ENCODE data around the gene CALB2. TPM values are rescaled to one million over a fixed set of nuclear protein-coding genes. Genes with fewer than 3 reads are reported as not detected.

The CALB2 gene
- total RNA-seq, 1 donor from 2014 or later = 1.6 TPM

- TF ChIP-seq CTCF (IDR thresholded peaks at IDR 0.05) = no peak
- H3K27me3 ChIP-seq (ENCODE audit: low read depth) = peaks cover 17% of the 10 kb centered on the region
- H3K36me3 ChIP-seq = no peaks in the 10 kb centered on the region
- intact Hi-C loops (cut with DNase I) = no loop called here
- H3K4me3 ChIP-seq = no peak overlapping the region
- no peaks in the 10 kb centered on the region for H3K4me1 ChIP-seq
- no peaks in the 10 kb centered on the region for H3K9me3 ChIP-seq
- no peak for ATAC-seq
- no peak for DNase-seq
- no peak overlapping the region for H3K27ac ChIP-seq
These were observed 72.2 kb downstream of the CALB2 start for GRCh38 chr16:71430744-71431143.

- ATAC-seq = no peak
- no peak for TF ChIP-seq CTCF (IDR thresholded peaks at IDR 0.05)
- H3K4me1 ChIP-seq = no peaks in the 10 kb centered on the region
These were observed 72.7 kb downstream of the CALB2 start for GRCh38 chr16:71431176-71431575.

GRCh38 chr16:71431991-71432390 is 73.5 kb downstream of the CALB2 start:
- no peak for DNase-seq
- intact Hi-C loops (cut with DNase I) = no loop called here
- no peak for ATAC-seq

More at GRCh38 chr16:71431176-71431575, 72.7 kb downstream of the CALB2 start:
- intact Hi-C loops (cut with DNase I) = no loop called here
- H3K27me3 ChIP-seq (ENCODE audit: low read depth) = peaks cover 13% of the 10 kb centered on the region
- no peaks in the 10 kb centered on the region for H3K36me3 ChIP-seq
- H3K27ac ChIP-seq = no peak overlapping the region
- no peak for DNase-seq
- no peaks in the 10 kb centered on the region for H3K9me3 ChIP-seq
- H3K4me3 ChIP-seq = no peak overlapping the region

GRCh38 chr16:71432906-71433305 is 74.4 kb downstream of the CALB2 start:
- intact Hi-C loops (cut with DNase I) = no loop called here

More at GRCh38 chr16:71431991-71432390, 73.5 kb downstream of the CALB2 start:
- Histone ChIP-seq H3K4me3 (no peak overlapping the region), H3K27ac (no peak overlapping the region), H3K9me3 (no peaks in the 10 kb centered on the region), H3K4me1 (no peaks in the 10 kb centered on the region), H3K36me3 (no peaks in the 10 kb centered on the region), H3K27me3 (ENCODE audit: low read depth) (peaks cover 7% of the 10 kb centered on the region)
- no peak for TF ChIP-seq CTCF (IDR thresholded peaks at IDR 0.05)

GRCh38 chr16:71436473-71436872 is 78.0 kb downstream of the CALB2 start:
- Histone ChIP-seq H3K4me1 (no peaks in the 10 kb centered on the region), H3K4me3 (no peak overlapping the region), H3K27ac (no peak overlapping the region), H3K36me3 (no peaks in the 10 kb centered on the region), H3K27me3 (ENCODE audit: low read depth) (no peaks in the 10 kb centered on the region), H3K9me3 (no peaks in the 10 kb centered on the region)
- no peak for TF ChIP-seq CTCF (IDR thresholded peaks at IDR 0.05)
- no peak for DNase-seq
- intact Hi-C loops (cut with DNase I) = no loop called here
- ATAC-seq = no peak

More at GRCh38 chr16:71432906-71433305, 74.4 kb downstream of the CALB2 start:
- no peak overlapping the region for H3K27ac ChIP-seq
- no peaks in the 10 kb centered on the region for H3K36me3 ChIP-seq
- no peak overlapping the region for H3K4me3 ChIP-seq
- H3K27me3 ChIP-seq (ENCODE audit: low read depth) = peaks cover 7% of the 10 kb centered on the region
- ATAC-seq (no peak), DNase-seq (no peak)
- H3K4me1 ChIP-seq = no peaks in the 10 kb centered on the region
- no peak for TF ChIP-seq CTCF (IDR thresholded peaks at IDR 0.05)
- H3K9me3 ChIP-seq = no peaks in the 10 kb centered on the region

- no peak for TF ChIP-seq CTCF (IDR thresholded peaks at IDR 0.05)
- H3K4me1 ChIP-seq = no peaks in the 10 kb centered on the region
- no peaks in the 10 kb centered on the region for H3K36me3 ChIP-seq
- no peaks in the 10 kb centered on the region for H3K27me3 ChIP-seq (ENCODE audit: low read depth)
- H3K9me3 ChIP-seq = peaks cover 10% of the 10 kb centered on the region
- ATAC-seq (no peak), DNase-seq (no peak)
- no peak overlapping the region for H3K4me3 ChIP-seq
- intact Hi-C loops (cut with DNase I) = no loop called here
- no peak overlapping the region for H3K27ac ChIP-seq
These were observed 81.0 kb downstream of the CALB2 start for GRCh38 chr16:71439523-71439922.

Measured in lower lobe of right lung (tissue), 2 donors.